GM21825 (cell line): ENCODE data around the gene USP7.

ENCODE experiments used
- ATAC-seq: cut with Tn5 transposase; IDR thresholded peaks from one replicate; pipeline ENCODE4 v1.9.1; 2021; ENCODE audit warnings: mild to moderate bottlenecking, moderate library complexity; ENCODE audit not compliant: unreplicated experiment

Gene USP7

GRCh38 chr16:8904018-8904430 is 59.7 kb downstream of the USP7 start:
- no peak for ATAC-seq

GRCh38 chr16:8903004-8903403 is 60.7 kb downstream of the USP7 start:
- ATAC-seq, result no peak

DNA sequence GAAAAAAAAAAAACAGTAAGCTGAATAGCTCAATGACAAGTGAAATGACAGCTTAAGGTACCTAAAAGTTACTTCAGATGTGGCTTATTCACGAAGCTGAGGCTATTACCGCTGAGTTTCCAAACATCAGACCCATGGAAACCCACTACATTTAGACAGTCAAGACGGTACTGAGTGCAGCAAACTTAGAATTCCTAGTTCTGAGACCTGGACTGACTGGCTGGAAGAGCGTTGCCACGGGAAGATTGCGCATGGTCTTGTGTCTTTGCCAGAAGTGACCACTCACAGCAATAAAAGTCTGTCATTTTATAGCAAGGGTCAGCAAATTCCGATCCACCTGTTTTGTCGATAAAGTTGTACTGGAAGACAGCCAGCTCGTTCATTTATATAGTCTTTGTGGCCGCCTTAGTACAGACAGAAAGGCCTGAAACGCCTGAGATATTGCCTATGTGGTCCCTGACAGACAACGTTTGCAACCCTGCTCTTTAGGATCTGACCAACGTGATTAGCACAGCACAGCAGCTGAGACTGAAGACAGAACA is 62.3 kb downstream of the USP7 start:
- no peak for ATAC-seq

- no peak for ATAC-seq
Observed at GRCh38 chr16:8900343-8900742, 63.4 kb downstream of the USP7 start.

- no peak for ATAC-seq
Observed at GRCh38 chr16:8899709-8900317, 63.9 kb downstream of the USP7 start.

DNA sequence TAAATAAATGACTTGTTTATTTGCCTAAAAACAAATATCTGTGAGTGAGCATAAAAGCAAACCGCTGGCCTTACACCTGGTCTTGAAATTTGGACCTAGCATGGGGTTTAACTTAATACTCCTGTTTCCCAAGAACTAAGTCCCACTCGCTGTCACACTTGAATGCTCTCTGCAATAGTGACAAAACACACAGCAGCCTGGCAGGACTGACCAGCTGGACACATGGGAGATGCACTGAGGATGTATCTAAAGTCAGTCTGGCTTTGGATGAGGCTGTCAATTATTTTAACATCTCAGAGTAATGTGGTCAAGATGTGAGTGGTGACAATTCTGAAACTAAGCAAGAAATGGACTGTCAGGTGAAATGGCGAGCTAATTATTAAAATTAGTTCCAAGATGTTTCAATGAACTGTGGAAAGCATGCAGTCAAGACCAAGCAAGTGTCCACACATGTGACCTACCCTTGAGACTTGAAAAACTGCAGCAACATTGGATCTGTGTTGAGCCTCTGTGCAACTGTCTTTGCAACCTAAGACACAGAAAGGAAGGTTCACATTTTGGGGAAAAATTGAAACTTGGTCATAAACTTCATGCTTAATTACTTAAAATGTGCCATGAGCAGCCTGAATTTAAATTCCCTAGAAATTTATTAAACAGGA is 64.9 kb downstream of the USP7 start:
- ATAC-seq, result no peak

- ATAC-seq, result no peak
Observed at GRCh38 chr16:8894736-8895334, 68.9 kb downstream of the USP7 start.

DNA sequence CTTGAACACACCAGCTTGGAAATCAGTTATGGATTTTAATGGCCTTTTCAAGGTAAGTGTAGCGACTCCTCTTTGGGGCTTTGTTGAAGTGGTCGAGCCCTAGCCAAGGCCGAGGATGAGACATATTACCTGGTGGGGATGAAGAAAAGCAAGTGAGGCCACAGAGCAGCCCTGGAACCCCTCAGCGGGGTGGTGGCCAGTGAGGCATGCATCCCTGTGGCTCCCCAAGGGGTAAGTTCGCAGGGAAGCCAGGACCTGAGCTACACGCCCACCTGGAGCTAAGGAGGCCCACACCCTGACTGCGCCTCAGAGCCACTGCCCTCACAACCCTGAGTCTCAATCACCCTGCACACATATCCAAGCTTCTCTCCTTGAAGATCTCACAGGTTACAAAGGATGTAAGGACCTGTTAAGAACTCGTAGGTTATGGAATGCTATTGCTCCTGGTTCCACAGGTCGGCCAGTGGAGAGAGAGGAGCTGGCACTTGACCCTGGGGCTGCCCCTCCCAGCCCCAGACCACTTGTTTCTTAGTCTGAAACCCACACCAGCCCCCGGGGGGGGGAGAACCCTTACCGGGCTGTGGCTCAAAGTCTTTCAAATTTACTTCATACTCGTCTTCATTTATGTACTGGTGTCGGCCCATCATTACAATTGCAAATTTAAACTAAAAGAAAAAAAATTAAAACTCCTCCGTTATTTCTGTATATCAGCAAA is 69.6 kb downstream of the USP7 start:
- no peak for ATAC-seq

DNA sequence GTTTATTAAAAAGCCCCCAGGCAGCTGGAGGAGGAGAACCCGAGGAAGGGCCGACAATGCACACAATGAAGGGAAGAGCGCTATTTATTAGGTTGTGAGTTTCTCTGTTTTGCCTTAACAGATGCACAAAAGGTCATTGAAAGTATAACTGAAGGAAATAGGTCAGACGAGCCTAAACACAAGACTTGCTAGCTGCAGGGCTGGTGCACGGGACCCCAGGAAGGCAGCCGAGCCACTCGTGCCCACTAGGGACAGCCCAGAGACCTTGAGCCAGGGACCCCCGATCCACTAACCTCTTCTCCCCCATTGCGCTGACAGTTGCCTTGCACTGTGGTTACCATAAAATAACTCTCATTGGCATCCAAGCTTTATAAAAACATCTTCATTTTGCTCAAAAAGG is 70.3 kb downstream of the USP7 start:
- ATAC-seq, result no peak

DNA sequence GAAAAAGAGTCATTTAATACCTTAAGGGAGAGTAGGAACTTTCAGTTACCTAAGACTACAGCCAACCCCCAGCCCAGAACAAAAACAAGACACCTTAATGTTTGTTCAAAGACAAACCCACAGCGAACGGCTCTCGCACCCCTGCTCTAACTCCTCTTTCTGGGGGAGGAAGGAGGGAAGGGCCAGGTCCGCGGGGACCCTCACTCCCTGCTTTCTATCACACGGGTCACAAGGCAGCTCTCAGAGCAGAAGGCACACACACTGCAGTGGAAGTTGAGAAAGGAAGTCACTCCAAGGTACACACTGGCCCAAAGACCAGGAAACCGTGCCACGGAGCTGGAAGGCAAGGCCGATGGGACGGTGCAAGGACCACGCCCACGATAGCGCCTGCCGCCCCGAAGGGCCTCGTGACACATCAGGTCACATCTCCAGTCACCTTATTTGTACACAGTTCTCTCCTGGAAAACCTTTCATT is 71.6 kb downstream of the USP7 start:
- ATAC-seq, result peak; percentile 20

DNA sequence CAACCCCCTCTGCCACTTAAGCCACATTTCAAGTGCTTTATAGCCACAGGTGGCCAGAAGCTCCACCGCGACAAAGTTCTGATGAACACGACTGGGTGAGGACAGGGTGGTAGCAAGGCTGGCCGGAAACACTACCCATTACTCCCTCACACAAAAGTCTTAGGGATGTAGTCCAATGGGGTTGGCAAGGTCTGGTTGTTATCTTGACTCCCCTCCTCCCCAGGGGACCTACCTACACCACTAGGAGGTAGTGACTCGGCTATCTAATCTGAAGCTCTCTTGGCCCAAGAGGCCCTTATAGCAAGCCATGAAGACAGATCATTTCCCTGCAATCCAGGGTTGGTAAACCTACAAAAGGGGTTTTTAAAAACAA is 73.2 kb downstream of the USP7 start:
- no peak for ATAC-seq

DNA sequence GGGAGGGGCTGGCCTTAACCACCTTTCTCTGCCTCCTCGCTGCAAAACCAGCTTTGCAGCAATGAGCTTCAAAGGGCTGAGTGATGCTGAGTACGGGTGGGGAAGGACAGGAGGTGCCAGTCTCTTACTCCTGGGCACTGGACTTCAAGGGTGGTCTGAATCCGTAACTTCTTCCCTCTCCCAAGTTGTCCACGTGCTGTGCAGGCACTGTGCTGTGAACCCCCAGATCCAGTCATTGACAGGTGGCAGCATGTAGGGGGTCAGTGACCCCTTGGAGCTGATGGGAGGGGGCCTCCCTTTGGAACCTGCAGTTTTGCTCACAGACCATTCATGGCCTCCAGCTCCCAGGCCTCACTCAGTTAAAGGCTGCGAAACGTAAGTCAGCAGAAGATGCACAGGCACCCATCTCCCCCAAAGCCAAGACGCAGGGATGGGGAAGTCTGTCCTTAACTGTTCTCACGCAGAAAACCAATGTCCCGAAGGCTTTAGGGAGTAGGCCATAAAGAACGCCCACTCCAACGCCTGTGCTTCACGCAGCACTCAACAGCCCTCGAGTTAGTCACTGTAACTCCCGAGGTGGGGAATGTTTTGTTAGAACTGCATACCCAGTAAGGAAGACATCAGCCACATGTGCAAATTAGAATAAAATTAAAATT is 73.7 kb downstream of the USP7 start:
- no peak for ATAC-seq

DNA sequence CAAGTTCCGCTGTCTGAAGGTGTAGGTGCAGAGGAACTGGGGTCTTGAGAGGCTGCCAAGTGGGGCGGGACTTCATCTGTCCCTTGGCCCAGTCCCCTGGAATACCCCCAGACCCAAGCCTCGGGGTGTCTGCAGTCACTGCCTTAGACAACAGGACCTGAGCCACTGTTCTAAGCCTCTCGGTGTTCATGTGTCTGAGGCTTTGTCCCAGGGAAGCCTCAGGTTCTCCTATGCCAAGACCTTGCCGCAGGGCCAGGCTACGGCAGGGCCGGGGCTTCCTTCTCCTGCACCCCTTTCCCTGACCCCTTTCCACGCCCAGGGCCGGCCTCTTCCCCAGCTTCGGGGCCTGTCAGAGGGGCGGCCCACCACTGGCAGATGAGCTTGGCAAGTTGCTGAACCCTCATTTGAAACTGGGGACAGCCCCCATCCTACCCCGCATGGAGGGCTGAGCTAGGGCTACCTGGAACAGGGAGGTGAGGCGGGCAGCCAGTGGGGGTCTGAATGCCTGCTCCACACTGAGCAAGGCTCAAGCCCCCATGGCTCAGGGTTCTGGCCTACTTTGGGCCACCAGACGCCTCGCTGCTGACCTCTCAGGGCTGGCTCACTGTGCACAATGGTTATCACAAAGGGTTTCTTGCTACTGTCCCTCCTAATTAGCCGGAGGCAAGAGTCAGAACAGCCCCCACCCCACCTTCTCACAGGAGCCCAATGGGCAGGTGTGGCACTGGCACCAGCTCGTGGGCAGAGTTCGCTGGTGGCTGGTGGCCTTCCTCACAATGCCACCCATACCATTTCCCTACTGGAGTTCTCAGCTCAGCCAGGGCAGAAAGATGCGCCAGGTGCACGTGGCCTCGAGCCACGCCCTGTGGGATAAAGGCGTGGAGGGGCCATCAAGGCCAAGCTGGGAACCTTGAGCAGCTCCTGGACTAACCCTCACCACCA is 74.5 kb downstream of the USP7 start:
- ATAC-seq, result no peak

DNA sequence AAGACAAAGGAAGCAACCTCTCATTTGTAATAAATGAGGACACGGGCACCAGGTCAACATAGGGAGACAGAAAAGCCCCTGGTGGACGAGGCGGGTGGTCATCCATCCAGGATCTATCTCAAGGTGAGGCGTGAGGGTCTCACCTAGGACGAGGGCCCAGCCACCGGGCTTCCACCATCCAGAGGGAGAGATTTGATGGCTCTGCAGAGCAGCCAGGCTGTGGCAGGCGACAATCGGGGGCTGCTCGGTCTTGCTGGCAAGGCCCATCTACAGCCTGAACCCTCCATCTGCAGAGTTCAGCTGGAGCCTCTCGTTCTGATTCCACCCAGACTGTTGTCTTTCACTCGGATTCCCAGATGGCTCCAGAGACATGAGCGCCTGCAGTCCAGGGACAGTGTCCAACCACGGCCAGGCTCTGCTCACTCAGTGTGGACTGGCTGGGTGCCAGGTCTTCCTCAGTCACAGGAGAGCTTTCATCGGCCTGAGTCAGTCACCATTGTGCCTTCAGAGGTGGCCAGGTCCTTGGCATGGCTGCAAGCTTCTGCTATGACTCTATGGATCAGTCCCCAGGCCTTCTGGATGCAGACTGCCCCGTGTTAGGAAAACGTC is 75.7 kb downstream of the USP7 start:
- no peak for ATAC-seq

GRCh38 chr16:8887431-8887765 is 76.3 kb downstream of the USP7 start:
- ATAC-seq, result no peak

GRCh38 chr16:8886593-8887430 is 76.9 kb downstream of the USP7 start:
- no peak for ATAC-seq

GRCh38 chr16:8885674-8886592 is 77.8 kb downstream of the USP7 start:
- no peak for ATAC-seq
